HFFc6 (cell line): ENCODE data around the gene ARHGEF37. TPM values are rescaled to one million over a fixed set of nuclear protein-coding genes. Genes with fewer than 3 reads are reported as not detected.

ENCODE experiments used
- DNase-seq: peaks from one replicate; pipeline ENCODE4 v3.0.0-alpha.2; 2018
- H3K27ac Mint-ChIP-seq: 2 replicates; pipeline ENCODE4 v1.8.0; 2020; ENCODE audit warnings: mild to moderate bottlenecking, mixed read lengths
- H3K27me3 Mint-ChIP-seq: 2 replicates; pipeline ENCODE4 v1.8.0; 2021; ENCODE audit warnings: mild to moderate bottlenecking, moderate library complexity, mixed read lengths; ENCODE audit not compliant: insufficient read depth
- H3K36me3 Mint-ChIP-seq: 2 replicates; pipeline ENCODE4 v1.8.0; 2021; ENCODE audit warnings: low read depth, mixed read lengths
- H3K4me1 Mint-ChIP-seq: 2 replicates; pipeline ENCODE4 v1.8.0; 2020; ENCODE audit warnings: low read depth, mixed read lengths
- H3K4me3 Mint-ChIP-seq: 2 replicates; pipeline ENCODE4 v1.8.0; 2020; ENCODE audit warnings: mild to moderate bottlenecking, moderate library complexity, mixed read lengths
- H3K9me3 Mint-ChIP-seq: 2 replicates; pipeline ENCODE4 v1.8.0; 2020; ENCODE audit warnings: mild to moderate bottlenecking, mixed read lengths
- total RNA-seq, 6 experiments: library from RNA; stranded (reverse); fragmentation: NEBNext Ultra II Directional; extraction: Animal tissue kit (Norgen Biotek cat#: 25700); gene quantifications; 2 replicates in 1 of 6; 3 replicates in 5 of 6; pipeline ENCODE4 v1.2.3, GENCODE V29; 2021
- TF ChIP-seq, protein P1 (sequence below): fragments of 200-600 bp; sonication (generic); IDR thresholded peaks from 2 replicates; pipeline ENCODE4 v1.5.0; 2021; ENCODE audit warnings: antibody characterized with exemption, mild to moderate bottlenecking

Gene ARHGEF37
- total RNA-seq, 6 experiments from 2014 or later, result 0.31 to 0.81 (median 0.38) TPM

DNA sequence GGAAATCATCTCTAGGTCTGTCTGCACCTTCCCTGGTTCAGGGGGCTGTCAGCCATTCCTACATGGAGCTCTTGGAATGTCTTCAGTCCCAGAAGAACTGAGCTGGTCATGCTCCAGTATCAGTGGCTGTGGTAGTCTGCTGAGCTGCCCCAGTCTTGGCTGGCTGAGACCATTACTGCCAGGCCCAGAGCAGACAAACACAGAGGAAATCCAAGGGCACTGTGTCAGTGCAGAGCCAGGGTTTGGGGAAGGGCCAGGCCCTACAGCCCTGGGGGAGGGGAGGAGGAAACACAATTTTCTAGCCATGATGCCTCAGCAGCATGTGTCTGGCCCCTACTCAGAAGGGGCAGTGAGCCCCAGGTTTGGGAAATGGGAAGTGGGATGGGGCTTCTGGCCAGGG, 58.4 kb downstream of the ARHGEF37 start:
- Mint-ChIP-seq H3K9me3 (no peaks in the 10 kb centered on the region), H3K4me3 (no peak overlapping the region), H3K27ac (no peak overlapping the region), H3K4me1 (peaks cover 9% of the 10 kb centered on the region), H3K36me3 (no peaks in the 10 kb centered on the region), H3K27me3 (peaks cover 7% of the 10 kb centered on the region)
- TF ChIP-seq, protein P1, sequence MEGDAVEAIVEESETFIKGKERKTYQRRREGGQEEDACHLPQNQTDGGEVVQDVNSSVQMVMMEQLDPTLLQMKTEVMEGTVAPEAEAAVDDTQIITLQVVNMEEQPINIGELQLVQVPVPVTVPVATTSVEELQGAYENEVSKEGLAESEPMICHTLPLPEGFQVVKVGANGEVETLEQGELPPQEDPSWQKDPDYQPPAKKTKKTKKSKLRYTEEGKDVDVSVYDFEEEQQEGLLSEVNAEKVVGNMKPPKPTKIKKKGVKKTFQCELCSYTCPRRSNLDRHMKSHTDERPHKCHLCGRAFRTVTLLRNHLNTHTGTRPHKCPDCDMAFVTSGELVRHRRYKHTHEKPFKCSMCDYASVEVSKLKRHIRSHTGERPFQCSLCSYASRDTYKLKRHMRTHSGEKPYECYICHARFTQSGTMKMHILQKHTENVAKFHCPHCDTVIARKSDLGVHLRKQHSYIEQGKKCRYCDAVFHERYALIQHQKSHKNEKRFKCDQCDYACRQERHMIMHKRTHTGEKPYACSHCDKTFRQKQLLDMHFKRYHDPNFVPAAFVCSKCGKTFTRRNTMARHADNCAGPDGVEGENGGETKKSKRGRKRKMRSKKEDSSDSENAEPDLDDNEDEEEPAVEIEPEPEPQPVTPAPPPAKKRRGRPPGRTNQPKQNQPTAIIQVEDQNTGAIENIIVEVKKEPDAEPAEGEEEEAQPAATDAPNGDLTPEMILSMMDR, result no peak
- no peak for DNase-seq

GRCh38 chr5:149640350-149640999, 59.2 kb downstream of the ARHGEF37 start:
- peaks cover 12% of the 10 kb centered on the region for H3K27me3 Mint-ChIP-seq
- H3K4me3 Mint-ChIP-seq, result no peak overlapping the region
- TF ChIP-seq, protein P1, result no peak
- no peak for DNase-seq
- no peak overlapping the region for H3K27ac Mint-ChIP-seq
- H3K9me3 Mint-ChIP-seq, result no peaks in the 10 kb centered on the region
- H3K4me1 Mint-ChIP-seq, result peaks cover 3% of the 10 kb centered on the region
- H3K36me3 Mint-ChIP-seq, result no peaks in the 10 kb centered on the region

- Mint-ChIP-seq H3K36me3 (no peaks in the 10 kb centered on the region), H3K9me3 (no peaks in the 10 kb centered on the region), H3K27ac (no peak overlapping the region), H3K4me1 (no peaks in the 10 kb centered on the region), H3K4me3 (no peak overlapping the region), H3K27me3 (peaks cover 17% of the 10 kb centered on the region)
- TF ChIP-seq, protein P1, result no peak
- DNase-seq, result no peak
Observed at GRCh38 chr5:149641000-149641576, 59.8 kb downstream of the ARHGEF37 start.

- Mint-ChIP-seq H3K27me3 (peaks cover 17% of the 10 kb centered on the region), H3K36me3 (no peaks in the 10 kb centered on the region), H3K27ac (no peak overlapping the region), H3K4me3 (no peak overlapping the region), H3K4me1 (no peaks in the 10 kb centered on the region), H3K9me3 (no peaks in the 10 kb centered on the region)
- no peak for DNase-seq
- TF ChIP-seq, protein P1, result no peak
Observed at GRCh38 chr5:149641600-149641999, 60.3 kb downstream of the ARHGEF37 start.

DNA sequence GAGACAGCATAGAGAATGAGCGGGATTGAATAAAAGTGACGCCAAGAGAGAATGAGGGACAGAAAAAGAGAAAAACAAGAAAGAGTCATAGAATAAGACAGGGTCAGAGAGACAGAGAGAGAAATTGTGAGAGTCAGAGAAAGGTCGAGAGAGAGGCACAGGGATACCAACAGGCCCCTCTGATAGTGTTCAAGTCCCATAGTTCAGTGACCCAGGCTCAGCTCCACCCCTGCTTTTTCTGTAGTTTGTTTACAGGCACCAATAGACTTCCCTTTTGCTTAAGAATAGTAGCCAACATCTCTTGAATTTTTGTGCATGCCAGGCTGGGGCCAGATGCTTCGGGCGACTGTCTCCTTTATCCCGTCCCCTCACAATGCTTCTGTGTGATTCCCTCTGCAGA, 62.5 kb downstream of the ARHGEF37 start:
- no peaks in the 10 kb centered on the region for H3K4me1 Mint-ChIP-seq

More for the DNA sequence above, 62.5 kb downstream of the ARHGEF37 start:
- Mint-ChIP-seq H3K27me3 (peaks cover 19% of the 10 kb centered on the region), H3K4me3 (no peak overlapping the region), H3K36me3 (no peaks in the 10 kb centered on the region), H3K27ac (no peak overlapping the region), H3K9me3 (no peaks in the 10 kb centered on the region)
- no peak for DNase-seq
- TF ChIP-seq, protein P1, result no peak
